Osteocyte (in vitro differentiated cells): ENCODE data around the gene SGCD. TPM values are rescaled to one million over a fixed set of nuclear protein-coding genes. Genes with fewer than 3 reads are reported as not detected.

Source experiments
- DNase-seq: peaks from one replicate; pipeline ENCODE4 v3.0.0; 2021; ENCODE audit warnings: mixed read lengths; ENCODE audit not compliant: unreplicated experiment; ENCODE audit errors: extremely low spot score
- H3K27ac Mint-ChIP-seq: one replicate; pipeline ENCODE4 v1.8.0; 2021; ENCODE audit warnings: mild to moderate bottlenecking, mixed read lengths; ENCODE audit not compliant: unreplicated experiment
- H3K27me3 Mint-ChIP-seq: one replicate; pipeline ENCODE4 v1.8.0; 2021; ENCODE audit warnings: mixed read lengths; ENCODE audit not compliant: unreplicated experiment
- H3K36me3 Mint-ChIP-seq: one replicate; pipeline ENCODE4 v1.8.0; 2021; ENCODE audit warnings: mixed read lengths; ENCODE audit not compliant: unreplicated experiment
- H3K4me1 Mint-ChIP-seq: one replicate; pipeline ENCODE4 v1.8.0; 2021; ENCODE audit warnings: mixed read lengths; ENCODE audit not compliant: unreplicated experiment
- H3K4me3 Mint-ChIP-seq: one replicate; pipeline ENCODE4 v1.8.0; 2021; ENCODE audit warnings: mild to moderate bottlenecking, moderate library complexity, mixed read lengths; ENCODE audit not compliant: unreplicated experiment
- H3K9me3 Mint-ChIP-seq: one replicate; pipeline ENCODE4 v1.8.0; 2021; ENCODE audit warnings: mixed read lengths; ENCODE audit not compliant: unreplicated experiment
- CTCF ChIP-seq: fragments of 200-600 bp; sonication (generic); IDR thresholded peaks from 2 replicates; pipeline ENCODE4 v1.5.0; 2021; ENCODE audit warnings: antibody characterized with exemption, mild to moderate bottlenecking, moderate library complexity
- total RNA-seq: library from RNA; stranded (reverse); gene quantifications from 2 replicates; pipeline ENCODE4 v1.2.1, GENCODE V29; 2021

Gene SGCD
- total RNA-seq, 1 donor from 2014 or later: 13.1 TPM

- no peaks in the 10 kb centered on the region for H3K4me1 Mint-ChIP-seq
- H3K9me3 Mint-ChIP-seq: no peaks in the 10 kb centered on the region
- no peaks in the 10 kb centered on the region for H3K27me3 Mint-ChIP-seq
- no peak overlapping the region for H3K27ac Mint-ChIP-seq
- H3K4me3 Mint-ChIP-seq: no peak overlapping the region
- H3K36me3 Mint-ChIP-seq: no peaks in the 10 kb centered on the region
- no peak for DNase-seq
- no peak for TF ChIP-seq CTCF
Measured at GRCh38 chr5:156753846-156754245, 426.9 kb downstream of the SGCD start.

GRCh38 chr5:156755421-156756087, 428.6 kb downstream of the SGCD start:
- TF ChIP-seq CTCF: no peak
- H3K27me3 Mint-ChIP-seq: no peaks in the 10 kb centered on the region
- H3K4me1 Mint-ChIP-seq: no peaks in the 10 kb centered on the region
- no peak overlapping the region for H3K4me3 Mint-ChIP-seq
- no peaks in the 10 kb centered on the region for H3K9me3 Mint-ChIP-seq
- no peak for DNase-seq
- H3K27ac Mint-ChIP-seq: no peak overlapping the region
- no peaks in the 10 kb centered on the region for H3K36me3 Mint-ChIP-seq

GRCh38 chr5:156758011-156758791, 431.2 kb downstream of the SGCD start:
- no peak for TF ChIP-seq CTCF
- Mint-ChIP-seq H3K4me1 (peaks cover 2% of the 10 kb centered on the region), H3K36me3 (no peaks in the 10 kb centered on the region), H3K27me3 (no peaks in the 10 kb centered on the region), H3K4me3 (no peak overlapping the region), H3K9me3 (no peaks in the 10 kb centered on the region), H3K27ac (no peak overlapping the region)
- DNase-seq: no peak

GRCh38 chr5:156759156-156759555, 432.2 kb downstream of the SGCD start:
- no peaks in the 10 kb centered on the region for H3K9me3 Mint-ChIP-seq
- DNase-seq: no peak
- no peak overlapping the region for H3K4me3 Mint-ChIP-seq
- no peaks in the 10 kb centered on the region for H3K36me3 Mint-ChIP-seq
- H3K27ac Mint-ChIP-seq: no peak overlapping the region
- no peaks in the 10 kb centered on the region for H3K27me3 Mint-ChIP-seq
- no peak for TF ChIP-seq CTCF
- peaks cover 2% of the 10 kb centered on the region for H3K4me1 Mint-ChIP-seq

GRCh38 chr5:156762771-156763170, 435.8 kb downstream of the SGCD start:
- H3K27ac Mint-ChIP-seq: no peak overlapping the region
- no peak for DNase-seq
- peaks cover 2% of the 10 kb centered on the region for H3K4me1 Mint-ChIP-seq
- no peaks in the 10 kb centered on the region for H3K36me3 Mint-ChIP-seq
- no peak for TF ChIP-seq CTCF
- H3K9me3 Mint-ChIP-seq: no peaks in the 10 kb centered on the region
- no peak overlapping the region for H3K4me3 Mint-ChIP-seq
- no peaks in the 10 kb centered on the region for H3K27me3 Mint-ChIP-seq
